ENCODE results near the gene CLIC3.

The CLIC3 gene

GRCh38 chr9:136958898-136959850, 37.2 kb downstream of the CLIC3 start:
- Histone ChIP-seq H3K27me3 (ENCODE audit: control insufficient read depth in 1 of 2, insufficient read depth in 2 of 2, low read length in 2 of 2) (no peaks in the 10 kb centered on the region), H3K36me3 (ENCODE audit: control insufficient read depth in 1 of 2, insufficient read depth in 2 of 2, low read length in 2 of 2) (no peaks in the 10 kb centered on the region), H3K4me3 (ENCODE audit: low read depth in 1 of 2, low read length in 2 of 2) (no peak overlapping the region), H3K9me3 (ENCODE audit: control insufficient read depth in 1 of 2, low read length in 2 of 2) (no peaks in the 10 kb centered on the region), H3K4me1 (ENCODE audit: control insufficient read depth in 1 of 2, insufficient read depth in 2 of 2, low read length in 2 of 2) (peaks cover 2% of the 10 kb centered on the region in 2 donors), H3K27ac (ENCODE audit: low read depth, low read length) (no peak overlapping the region), H3K9ac (ENCODE audit: low read depth in 1 of 2, low read length in 2 of 2) (no peak overlapping the region)

GRCh38 chr9:136958473-136958872, 37.9 kb downstream of the CLIC3 start:
- Histone ChIP-seq H3K9ac (ENCODE audit: low read depth in 1 of 2, low read length in 2 of 2) (no peak overlapping the region), H3K9me3 (ENCODE audit: control insufficient read depth in 1 of 2, low read length in 2 of 2) (no peaks in the 10 kb centered on the region), H3K36me3 (ENCODE audit: control insufficient read depth in 1 of 2, insufficient read depth in 2 of 2, low read length in 2 of 2) (no peaks in the 10 kb centered on the region), H3K27me3 (ENCODE audit: control insufficient read depth in 1 of 2, insufficient read depth in 2 of 2, low read length in 2 of 2) (no peaks in the 10 kb centered on the region), H3K4me1 (ENCODE audit: control insufficient read depth in 1 of 2, insufficient read depth in 2 of 2, low read length in 2 of 2) (no peaks in the 10 kb centered on the region), H3K27ac (ENCODE audit: low read depth, low read length) (no peak overlapping the region), H3K4me3 (ENCODE audit: low read depth in 1 of 2, low read length in 2 of 2) (no peak overlapping the region)

- Histone ChIP-seq H3K4me3 (ENCODE audit: low read depth in 1 of 2, low read length in 2 of 2) (no peak overlapping the region), H3K4me1 (ENCODE audit: control insufficient read depth in 1 of 2, insufficient read depth in 2 of 2, low read length in 2 of 2) (no peaks in the 10 kb centered on the region), H3K27me3 (ENCODE audit: control insufficient read depth in 1 of 2, insufficient read depth in 2 of 2, low read length in 2 of 2) (no peaks in the 10 kb centered on the region), H3K27ac (ENCODE audit: low read depth, low read length) (no peak overlapping the region), H3K36me3 (ENCODE audit: control insufficient read depth in 1 of 2, insufficient read depth in 2 of 2, low read length in 2 of 2) (no peaks in the 10 kb centered on the region), H3K9me3 (ENCODE audit: control insufficient read depth in 1 of 2, low read length in 2 of 2) (no peaks in the 10 kb centered on the region), H3K9ac (ENCODE audit: low read depth in 1 of 2, low read length in 2 of 2) (no peak overlapping the region)
These were observed 38.5 kb downstream of the CLIC3 start for GRCh38 chr9:136957901-136958300.

- H3K36me3 ChIP-seq (ENCODE audit: control insufficient read depth in 1 of 2, insufficient read depth in 2 of 2, low read length in 2 of 2) = no peaks in the 10 kb centered on the region
- H3K27ac ChIP-seq (ENCODE audit: low read depth, low read length) = no peak overlapping the region
These were observed 38.9 kb downstream of the CLIC3 start for GRCh38 chr9:136957461-136957860.

GRCh38 chr9:136956604-136957003, 39.8 kb downstream of the CLIC3 start:
- Histone ChIP-seq H3K4me1 (ENCODE audit: control insufficient read depth in 1 of 2, insufficient read depth in 2 of 2, low read length in 2 of 2) (no peaks in the 10 kb centered on the region), H3K27me3 (ENCODE audit: control insufficient read depth in 1 of 2, insufficient read depth in 2 of 2, low read length in 2 of 2) (no peaks in the 10 kb centered on the region), H3K9ac (ENCODE audit: low read depth in 1 of 2, low read length in 2 of 2) (no peak overlapping the region), H3K9me3 (ENCODE audit: control insufficient read depth in 1 of 2, low read length in 2 of 2) (no peaks in the 10 kb centered on the region), H3K4me3 (ENCODE audit: low read depth in 1 of 2, low read length in 2 of 2) (no peak overlapping the region), H3K36me3 (ENCODE audit: control insufficient read depth in 1 of 2, insufficient read depth in 2 of 2, low read length in 2 of 2) (no peaks in the 10 kb centered on the region), H3K27ac (ENCODE audit: low read depth, low read length) (no peak overlapping the region)

More at GRCh38 chr9:136957461-136957860, 38.9 kb downstream of the CLIC3 start:
- no peaks in the 10 kb centered on the region for H3K4me1 ChIP-seq (ENCODE audit: control insufficient read depth in 1 of 2, insufficient read depth in 2 of 2, low read length in 2 of 2)
- H3K9ac ChIP-seq (ENCODE audit: low read depth in 1 of 2, low read length in 2 of 2) = no peak overlapping the region
- H3K9me3 ChIP-seq (ENCODE audit: control insufficient read depth in 1 of 2, low read length in 2 of 2) = no peaks in the 10 kb centered on the region
- H3K27me3 ChIP-seq (ENCODE audit: control insufficient read depth in 1 of 2, insufficient read depth in 2 of 2, low read length in 2 of 2) = no peaks in the 10 kb centered on the region
- H3K4me3 ChIP-seq (ENCODE audit: low read depth in 1 of 2, low read length in 2 of 2) = no peak overlapping the region

GRCh38 chr9:136955943-136956335, 40.4 kb downstream of the CLIC3 start:
- Histone ChIP-seq H3K36me3 (ENCODE audit: control insufficient read depth in 1 of 2, insufficient read depth in 2 of 2, low read length in 2 of 2) (no peaks in the 10 kb centered on the region), H3K4me3 (ENCODE audit: low read depth in 1 of 2, low read length in 2 of 2) (no peak overlapping the region), H3K27me3 (ENCODE audit: control insufficient read depth in 1 of 2, insufficient read depth in 2 of 2, low read length in 2 of 2) (no peaks in the 10 kb centered on the region), H3K9me3 (ENCODE audit: control insufficient read depth in 1 of 2, low read length in 2 of 2) (no peaks in the 10 kb centered on the region), H3K9ac (ENCODE audit: low read depth in 1 of 2, low read length in 2 of 2) (no peak overlapping the region), H3K27ac (ENCODE audit: low read depth, low read length) (no peak overlapping the region), H3K4me1 (ENCODE audit: control insufficient read depth in 1 of 2, insufficient read depth in 2 of 2, low read length in 2 of 2) (peaks cover 0 to 1% of the 10 kb centered on the region in 2 donors)

GRCh38 chr9:136955202-136955942, 41.0 kb downstream of the CLIC3 start:
- H3K27ac ChIP-seq (ENCODE audit: low read depth, low read length) = no peak overlapping the region
- peaks cover 4 to 7% of the 10 kb centered on the region in 2 donors for H3K4me1 ChIP-seq (ENCODE audit: control insufficient read depth in 1 of 2, insufficient read depth in 2 of 2, low read length in 2 of 2)
- H3K9me3 ChIP-seq (ENCODE audit: control insufficient read depth in 1 of 2, low read length in 2 of 2) = no peaks in the 10 kb centered on the region
- no peak overlapping the region for H3K4me3 ChIP-seq (ENCODE audit: low read depth in 1 of 2, low read length in 2 of 2)
- H3K9ac ChIP-seq (ENCODE audit: low read depth in 1 of 2, low read length in 2 of 2) = no peak overlapping the region
- H3K27me3 ChIP-seq (ENCODE audit: control insufficient read depth in 1 of 2, insufficient read depth in 2 of 2, low read length in 2 of 2) = no peaks in the 10 kb centered on the region
- H3K36me3 ChIP-seq (ENCODE audit: control insufficient read depth in 1 of 2, insufficient read depth in 2 of 2, low read length in 2 of 2) = no peaks in the 10 kb centered on the region

GRCh38 chr9:136954270-136955083, 41.9 kb downstream of the CLIC3 start:
- no peak overlapping the region for H3K4me3 ChIP-seq (ENCODE audit: low read depth in 1 of 2, low read length in 2 of 2)
- H3K9ac ChIP-seq (ENCODE audit: low read depth in 1 of 2, low read length in 2 of 2) = no peak overlapping the region
- H3K27ac ChIP-seq (ENCODE audit: low read depth, low read length) = no peak overlapping the region
- no peaks in the 10 kb centered on the region for H3K9me3 ChIP-seq (ENCODE audit: control insufficient read depth in 1 of 2, low read length in 2 of 2)
- no peaks in the 10 kb centered on the region for H3K36me3 ChIP-seq (ENCODE audit: control insufficient read depth in 1 of 2, insufficient read depth in 2 of 2, low read length in 2 of 2)
- H3K27me3 ChIP-seq (ENCODE audit: control insufficient read depth in 1 of 2, insufficient read depth in 2 of 2, low read length in 2 of 2) = no peaks in the 10 kb centered on the region
- peaks cover 4 to 8% of the 10 kb centered on the region in 2 donors for H3K4me1 ChIP-seq (ENCODE audit: control insufficient read depth in 1 of 2, insufficient read depth in 2 of 2, low read length in 2 of 2)

GRCh38 chr9:136953771-136954269, 42.5 kb downstream of the CLIC3 start:
- H3K9ac ChIP-seq (ENCODE audit: low read depth in 1 of 2, low read length in 2 of 2) = no peak overlapping the region
- no peaks in the 10 kb centered on the region for H3K9me3 ChIP-seq (ENCODE audit: control insufficient read depth in 1 of 2, low read length in 2 of 2)
- H3K36me3 ChIP-seq (ENCODE audit: control insufficient read depth in 1 of 2, insufficient read depth in 2 of 2, low read length in 2 of 2) = no peaks in the 10 kb centered on the region
- H3K4me1 ChIP-seq (ENCODE audit: control insufficient read depth in 1 of 2, insufficient read depth in 2 of 2, low read length in 2 of 2) = peaks cover 6 to 8% of the 10 kb centered on the region in 2 donors
- H3K27ac ChIP-seq (ENCODE audit: low read depth, low read length) = no peak overlapping the region
- no peak overlapping the region for H3K4me3 ChIP-seq (ENCODE audit: low read depth in 1 of 2, low read length in 2 of 2)
- no peaks in the 10 kb centered on the region for H3K27me3 ChIP-seq (ENCODE audit: control insufficient read depth in 1 of 2, insufficient read depth in 2 of 2, low read length in 2 of 2)

All from duodenal mucosa (tissue), 2 donors.